Liver (tissue), 9 donors: ENCODE data around the gene UBL3. TPM values are rescaled to one million over a fixed set of nuclear protein-coding genes. Genes with fewer than 3 reads are reported as not detected.

Experiments used
- DNase-seq: peaks from one replicate; pipeline ENCODE4 v3.0.0-alpha.2; 2017; ENCODE audit warnings: low spot score
- H3K27ac ChIP-seq, 2 donors: one replicate each; pipeline ENCODE4 v1.7.0; 2013; ENCODE audit warnings: inconsistent platforms in 2 of 2, low read length in 2 of 2, control low read depth in 1 of 2, low read depth in 1 of 2, mild to moderate bottlenecking in 1 of 2
- H3K27me3 ChIP-seq, 4 donors: one replicate each; pipeline versions ENCODE4 v1.6.1 to v1.7.0; 2013; ENCODE audit warnings: low read length in 3 of 4, inconsistent platforms in 1 of 4, mild to moderate bottlenecking in 1 of 4, moderate library complexity in 1 of 4; ENCODE audit not compliant: control insufficient read depth in 4 of 4, insufficient read depth in 4 of 4
- H3K36me3 ChIP-seq, 4 donors: one replicate each; pipeline versions ENCODE4 v1.6.1 to v1.7.0; 2013; ENCODE audit warnings: low read length in 3 of 4, mild to moderate bottlenecking in 3 of 4, low read depth in 1 of 4, moderate library complexity in 1 of 4; ENCODE audit not compliant: control insufficient read depth in 4 of 4, insufficient read depth in 3 of 4
- H3K4me1 ChIP-seq, 4 donors: one replicate each; pipeline versions ENCODE4 v1.6.1 to v1.7.0; 2013; ENCODE audit warnings: low read length in 3 of 4, mild to moderate bottlenecking in 3 of 4, moderate library complexity in 1 of 4; ENCODE audit not compliant: control insufficient read depth in 4 of 4, insufficient read depth in 4 of 4
- H3K4me3 ChIP-seq, 3 donors: one replicate each; pipeline versions ENCODE4 v1.6.1 to v1.7.0; 2013; ENCODE audit warnings: low read length in 3 of 3, control low read depth in 1 of 3, low read depth in 1 of 3, mild to moderate bottlenecking in 1 of 3
- H3K9ac ChIP-seq, 2 donors: one replicate each; pipeline ENCODE4 v1.7.0; 2013; ENCODE audit warnings: low read length in 2 of 2, mild to moderate bottlenecking in 2 of 2, moderate library complexity in 2 of 2, control low read depth in 1 of 2, low read depth in 1 of 2
- H3K9me3 ChIP-seq, 4 donors: one replicate each; pipeline versions ENCODE4 v1.6.1 to v1.7.0; 2013; ENCODE audit warnings: low read length in 3 of 4; ENCODE audit not compliant: control insufficient read depth in 4 of 4
- CTCF ChIP-seq: fragments of 150-350 bp; IDR thresholded peaks from 2 replicates; pipeline ENCODE4 v1.5.1; 2017; ENCODE audit warnings: improper control_type of control experiment, low read depth, low read length; ENCODE audit not compliant: missing input control
- EGR1 ChIP-seq, 2 donors: IDR thresholded peaks; 2 replicates each; pipeline ENCODE4 v1.6.1; 2016 to 2018; ENCODE audit warnings: antibody characterized with exemption in 2 of 2, low read depth in 2 of 2
- FOXA1 ChIP-seq: IDR thresholded peaks from 2 replicates; pipeline ENCODE4 v1.6.1; 2016; ENCODE audit warnings: antibody characterized with exemption
- FOXA2 ChIP-seq: IDR thresholded peaks from 2 replicates; pipeline ENCODE4 v1.6.1; 2016; ENCODE audit warnings: antibody characterized with exemption
- GABPA ChIP-seq, 2 donors: IDR thresholded peaks in 1 of 2; conservative IDR thresholded peaks in 1 of 2; 2 replicates each; pipeline ENCODE4 v1.6.1; 2016; ENCODE audit warnings: antibody characterized with exemption in 2 of 2, mild to moderate bottlenecking in 1 of 2, moderate library complexity in 1 of 2
- HNF4A ChIP-seq, 2 donors: conservative IDR thresholded peaks; 2 replicates each; pipeline ENCODE4 v1.6.1; 2016; ENCODE audit warnings: antibody characterized with exemption in 2 of 2, mild to moderate bottlenecking in 2 of 2
- HNF4G ChIP-seq: IDR thresholded peaks from 2 replicates; pipeline ENCODE4 v1.6.1; 2016; ENCODE audit warnings: antibody characterized with exemption
- JUND ChIP-seq, 2 donors: IDR thresholded peaks; 2 replicates each; pipeline ENCODE4 v1.6.1; 2016; ENCODE audit warnings: antibody characterized with exemption in 2 of 2
- NR2F2 ChIP-seq: IDR thresholded peaks from 2 replicates; pipeline ENCODE4 v1.6.1; 2016; ENCODE audit warnings: antibody characterized with exemption
- RAD21 ChIP-seq, 2 donors: IDR thresholded peaks; 2 replicates each; pipeline ENCODE4 v1.6.1; 2016; ENCODE audit warnings: antibody characterized with exemption in 2 of 2, mild to moderate bottlenecking in 2 of 2
- RXRA ChIP-seq, 2 donors: IDR thresholded peaks; 2 replicates each; pipeline ENCODE4 v1.6.1; 2017 to 2018; ENCODE audit warnings: antibody characterized with exemption in 2 of 2, mild to moderate bottlenecking in 1 of 2
- SP1 ChIP-seq: IDR thresholded peaks from 2 replicates; pipeline ENCODE4 v1.6.1; 2018; ENCODE audit warnings: antibody characterized with exemption, mild to moderate bottlenecking
- TAF1 ChIP-seq: conservative IDR thresholded peaks from 2 replicates; pipeline ENCODE4 v1.6.1; 2016; ENCODE audit warnings: antibody characterized with exemption, mild to moderate bottlenecking
- YY1 ChIP-seq: IDR thresholded peaks from 2 replicates; pipeline ENCODE4 v1.6.1; 2016; ENCODE audit warnings: antibody characterized with exemption, mild to moderate bottlenecking
- WGBS: extraction: QIAGEN DNeasy Blood & Tissue Kit; methylation state at CpG from one replicate; pipeline ENCODE4 v1.1.7; 2013; 5-methylcytosine and 5-hydroxymethylcytosine counted together
- polyA plus RNA-seq, 2 donors: library from polyadenylated mRNA; stranded (reverse) in 1 of 2; unstranded in 1 of 2; fragments of 200-250 nt in 1 of 2; fragments of >200 nt in 1 of 2; fragmentation: Nextera tagmentation in 1 of 2; extraction: Ambion mirVana in 1 of 2; gene quantifications; one replicate each; pipeline versions ENCODE4 v1.2.1 to v1.2.3, GENCODE V29; 2013 to 2015
- total RNA-seq, 2 donors: library from RNA; depleted of rRNA; stranded (reverse); fragments of >200 nt; gene quantifications; one replicate each; pipeline ENCODE4 v1.2.3, GENCODE V29; 2014
- TF ChIP-seq, protein P1 (sequence below): IDR thresholded peaks from 2 replicates; pipeline ENCODE4 v1.6.1; 2016; ENCODE audit warnings: antibody characterized with exemption, mild to moderate bottlenecking
- TF ChIP-seq, protein P2 (sequence below): IDR thresholded peaks from 2 replicates; pipeline ENCODE4 v1.6.1; 2016; ENCODE audit warnings: antibody characterized with exemption
- TF ChIP-seq, protein P3 (sequence below): IDR thresholded peaks from 2 replicates; pipeline ENCODE4 v1.6.1; 2016; ENCODE audit warnings: antibody characterized with exemption
- TF ChIP-seq, protein P4 (sequence below): IDR thresholded peaks from 2 replicates; pipeline ENCODE4 v1.6.1; 2016; ENCODE audit warnings: antibody characterized with exemption
- donor health status: healthy.
- donor health status: healthy.
- donor health status: healthy.
- donor health status: healthy.
- donor health status: healthy.

Gene UBL3
- total and polyA plus RNA-seq, 4 donors, result 13.9 to 21.3 (median 15.9) TPM

GRCh38 chr13:29877456-29878078 is 27.1 kb upstream of the UBL3 start:
- DNase-seq, result no peak
- H3K9me3 ChIP-seq, result no peaks in the 10 kb centered on the region
- WGBS, result 43% methylated on average over 6 of the region's 6 CpGs
- TF ChIP-seq, protein P1, sequence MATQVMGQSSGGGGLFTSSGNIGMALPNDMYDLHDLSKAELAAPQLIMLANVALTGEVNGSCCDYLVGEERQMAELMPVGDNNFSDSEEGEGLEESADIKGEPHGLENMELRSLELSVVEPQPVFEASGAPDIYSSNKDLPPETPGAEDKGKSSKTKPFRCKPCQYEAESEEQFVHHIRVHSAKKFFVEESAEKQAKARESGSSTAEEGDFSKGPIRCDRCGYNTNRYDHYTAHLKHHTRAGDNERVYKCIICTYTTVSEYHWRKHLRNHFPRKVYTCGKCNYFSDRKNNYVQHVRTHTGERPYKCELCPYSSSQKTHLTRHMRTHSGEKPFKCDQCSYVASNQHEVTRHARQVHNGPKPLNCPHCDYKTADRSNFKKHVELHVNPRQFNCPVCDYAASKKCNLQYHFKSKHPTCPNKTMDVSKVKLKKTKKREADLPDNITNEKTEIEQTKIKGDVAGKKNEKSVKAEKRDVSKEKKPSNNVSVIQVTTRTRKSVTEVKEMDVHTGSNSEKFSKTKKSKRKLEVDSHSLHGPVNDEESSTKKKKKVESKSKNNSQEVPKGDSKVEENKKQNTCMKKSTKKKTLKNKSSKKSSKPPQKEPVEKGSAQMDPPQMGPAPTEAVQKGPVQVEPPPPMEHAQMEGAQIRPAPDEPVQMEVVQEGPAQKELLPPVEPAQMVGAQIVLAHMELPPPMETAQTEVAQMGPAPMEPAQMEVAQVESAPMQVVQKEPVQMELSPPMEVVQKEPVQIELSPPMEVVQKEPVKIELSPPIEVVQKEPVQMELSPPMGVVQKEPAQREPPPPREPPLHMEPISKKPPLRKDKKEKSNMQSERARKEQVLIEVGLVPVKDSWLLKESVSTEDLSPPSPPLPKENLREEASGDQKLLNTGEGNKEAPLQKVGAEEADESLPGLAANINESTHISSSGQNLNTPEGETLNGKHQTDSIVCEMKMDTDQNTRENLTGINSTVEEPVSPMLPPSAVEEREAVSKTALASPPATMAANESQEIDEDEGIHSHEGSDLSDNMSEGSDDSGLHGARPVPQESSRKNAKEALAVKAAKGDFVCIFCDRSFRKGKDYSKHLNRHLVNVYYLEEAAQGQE, result no peak
- TF ChIP-seq RAD21 (IDR thresholded peaks at IDR 0.05) (no peak), HNF4A (conservative IDR thresholded peaks at IDR 0.05) (no peak), YY1 (no peak), EGR1 (IDR thresholded peaks at IDR 0.05; ENCODE audit: low read depth in 2 of 2) (no peak), RXRA (IDR thresholded peaks at IDR 0.05) (no peak), TAF1 (no peak), FOXA2 (no peak), GABPA (IDR thresholded peaks at IDR 0.05 in 1 of 2, conservative IDR thresholded peaks at IDR 0.05 in 1 of 2) (no peak), SP1 (no peak), JUND (IDR thresholded peaks at IDR 0.05) (no peak), HNF4G (no peak), FOXA1 (no peak), NR2F2 (no peak), CTCF (no peak)
- TF ChIP-seq, protein P2, sequence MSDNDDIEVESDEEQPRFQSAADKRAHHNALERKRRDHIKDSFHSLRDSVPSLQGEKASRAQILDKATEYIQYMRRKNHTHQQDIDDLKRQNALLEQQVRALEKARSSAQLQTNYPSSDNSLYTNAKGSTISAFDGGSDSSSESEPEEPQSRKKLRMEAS, result no peak
- TF ChIP-seq, protein P3, sequence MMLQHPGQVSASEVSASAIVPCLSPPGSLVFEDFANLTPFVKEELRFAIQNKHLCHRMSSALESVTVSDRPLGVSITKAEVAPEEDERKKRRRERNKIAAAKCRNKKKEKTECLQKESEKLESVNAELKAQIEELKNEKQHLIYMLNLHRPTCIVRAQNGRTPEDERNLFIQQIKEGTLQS, result no peak
- TF ChIP-seq, protein P4, sequence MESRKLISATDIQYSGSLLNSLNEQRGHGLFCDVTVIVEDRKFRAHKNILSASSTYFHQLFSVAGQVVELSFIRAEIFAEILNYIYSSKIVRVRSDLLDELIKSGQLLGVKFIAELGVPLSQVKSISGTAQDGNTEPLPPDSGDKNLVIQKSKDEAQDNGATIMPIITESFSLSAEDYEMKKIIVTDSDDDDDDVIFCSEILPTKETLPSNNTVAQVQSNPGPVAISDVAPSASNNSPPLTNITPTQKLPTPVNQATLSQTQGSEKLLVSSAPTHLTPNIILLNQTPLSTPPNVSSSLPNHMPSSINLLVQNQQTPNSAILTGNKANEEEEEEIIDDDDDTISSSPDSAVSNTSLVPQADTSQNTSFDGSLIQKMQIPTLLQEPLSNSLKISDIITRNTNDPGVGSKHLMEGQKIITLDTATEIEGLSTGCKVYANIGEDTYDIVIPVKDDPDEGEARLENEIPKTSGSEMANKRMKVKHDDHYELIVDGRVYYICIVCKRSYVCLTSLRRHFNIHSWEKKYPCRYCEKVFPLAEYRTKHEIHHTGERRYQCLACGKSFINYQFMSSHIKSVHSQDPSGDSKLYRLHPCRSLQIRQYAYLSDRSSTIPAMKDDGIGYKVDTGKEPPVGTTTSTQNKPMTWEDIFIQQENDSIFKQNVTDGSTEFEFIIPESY, result no peak
- no peak overlapping the region for H3K4me3 ChIP-seq
- H3K27me3 ChIP-seq, result no peaks in the 10 kb centered on the region
- H3K4me1 ChIP-seq, result peaks cover 0 to 3% (median 0%) of the 10 kb centered on the region in 4 donors
- H3K36me3 ChIP-seq, result no peaks in the 10 kb centered on the region
- H3K27ac ChIP-seq, result no peak overlapping the region
- H3K9ac ChIP-seq, result no peak overlapping the region
